NCI-H1417 (cell line): ENCODE data around the gene CDH16.
"Not testable (repeated sequence)": the region's sequence is repeated elsewhere in the genome, so short reads cannot be mapped to it uniquely, and the experiment has no call there.

Experiments
- DNase-seq, 3 experiments: peaks; one replicate each; lab custom pipeline; 2025; lab: John Stamatoyannopoulos, UW

The CDH16 gene, protein sequence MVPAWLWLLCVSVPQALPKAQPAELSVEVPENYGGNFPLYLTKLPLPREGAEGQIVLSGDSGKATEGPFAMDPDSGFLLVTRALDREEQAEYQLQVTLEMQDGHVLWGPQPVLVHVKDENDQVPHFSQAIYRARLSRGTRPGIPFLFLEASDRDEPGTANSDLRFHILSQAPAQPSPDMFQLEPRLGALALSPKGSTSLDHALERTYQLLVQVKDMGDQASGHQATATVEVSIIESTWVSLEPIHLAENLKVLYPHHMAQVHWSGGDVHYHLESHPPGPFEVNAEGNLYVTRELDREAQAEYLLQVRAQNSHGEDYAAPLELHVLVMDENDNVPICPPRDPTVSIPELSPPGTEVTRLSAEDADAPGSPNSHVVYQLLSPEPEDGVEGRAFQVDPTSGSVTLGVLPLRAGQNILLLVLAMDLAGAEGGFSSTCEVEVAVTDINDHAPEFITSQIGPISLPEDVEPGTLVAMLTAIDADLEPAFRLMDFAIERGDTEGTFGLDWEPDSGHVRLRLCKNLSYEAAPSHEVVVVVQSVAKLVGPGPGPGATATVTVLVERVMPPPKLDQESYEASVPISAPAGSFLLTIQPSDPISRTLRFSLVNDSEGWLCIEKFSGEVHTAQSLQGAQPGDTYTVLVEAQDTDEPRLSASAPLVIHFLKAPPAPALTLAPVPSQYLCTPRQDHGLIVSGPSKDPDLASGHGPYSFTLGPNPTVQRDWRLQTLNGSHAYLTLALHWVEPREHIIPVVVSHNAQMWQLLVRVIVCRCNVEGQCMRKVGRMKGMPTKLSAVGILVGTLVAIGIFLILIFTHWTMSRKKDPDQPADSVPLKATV

DNA sequence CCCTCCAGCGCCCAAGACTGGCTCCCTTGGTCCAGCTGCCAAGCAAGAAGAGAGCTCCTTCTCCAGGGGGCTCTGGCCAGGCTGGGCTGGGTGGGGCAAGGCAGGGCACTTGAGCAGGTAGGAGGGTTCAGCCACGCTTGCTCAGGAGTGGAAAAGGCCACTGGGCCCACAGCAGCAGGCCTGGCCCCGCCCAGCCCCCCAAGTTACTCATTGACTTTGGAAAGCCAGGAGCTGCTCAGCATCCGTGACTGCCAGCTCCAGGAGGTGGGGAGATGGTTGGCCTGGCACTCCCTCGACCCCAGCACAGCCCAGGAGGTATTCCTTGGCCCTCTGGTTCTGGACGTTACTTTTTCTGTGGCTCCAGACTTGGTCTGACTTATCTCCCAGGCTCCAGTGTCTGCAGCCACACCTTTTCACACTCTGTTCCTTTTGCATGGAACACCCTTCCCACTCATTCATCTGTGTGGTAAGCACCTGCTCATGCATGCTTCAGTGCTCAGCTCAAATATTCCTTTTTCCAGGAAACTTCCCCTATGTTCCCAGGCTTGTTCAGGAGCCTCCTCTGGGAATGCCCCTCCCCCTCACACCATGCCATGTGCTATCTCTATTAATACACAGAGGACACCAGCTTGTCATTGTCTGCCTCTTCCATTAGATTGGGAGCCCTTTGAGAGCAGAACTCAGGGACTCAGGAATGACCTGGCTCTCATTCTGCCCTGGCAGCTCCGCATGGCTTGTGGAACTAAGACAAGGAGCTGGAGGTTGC, at the start of gene CDH16:
CDH16 (minus strand) TSS at position 83 of the 766 bp plus-strand sequence. CDS start 820 bp downstream, outside the sequence.
- DNase-seq, result peak in 1 of 3 experiments; percentile 19

DNA sequence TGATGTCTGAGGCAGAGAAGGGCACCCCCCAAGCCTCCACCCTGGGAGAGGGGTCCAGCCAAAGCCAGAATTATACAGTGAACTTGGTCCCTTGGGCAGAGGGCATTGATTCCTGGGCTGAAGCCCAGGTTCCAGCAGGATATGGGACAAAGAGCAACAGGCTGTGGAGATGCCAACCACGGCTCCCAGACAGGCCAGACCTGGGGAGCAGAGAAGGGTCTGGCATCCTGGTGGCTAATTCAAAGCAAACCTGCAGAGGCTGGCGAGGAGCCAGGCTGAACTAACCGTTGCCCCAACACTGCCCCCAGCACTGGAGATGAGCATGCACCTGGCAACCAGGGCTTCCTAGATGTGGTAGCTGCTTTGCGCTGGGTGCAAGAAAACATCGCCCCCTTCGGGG, 45.4 kb upstream of the CDH16 start:
- DNase-seq, result peak in 1 of 3 experiments; percentile 3

DNA sequence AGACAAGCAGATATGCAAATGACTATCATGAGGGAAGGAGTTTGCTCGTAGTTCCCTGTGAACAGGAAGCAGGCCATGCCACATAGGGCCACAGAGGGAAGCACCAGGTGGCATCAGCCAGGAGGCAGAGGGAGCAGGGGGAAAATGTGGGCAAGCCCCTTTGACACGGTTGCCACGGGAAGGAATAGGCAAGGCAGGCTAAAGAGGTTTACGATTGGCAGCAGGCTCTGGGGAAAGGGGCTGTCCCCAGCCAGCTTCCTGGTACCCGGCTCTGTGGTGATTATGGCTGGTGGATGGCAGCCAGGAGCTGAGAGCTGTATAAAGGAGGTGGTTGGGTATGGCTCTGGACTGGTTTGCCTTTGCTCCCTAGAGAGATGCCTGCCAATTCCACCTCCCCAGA, 43.2 kb upstream of the CDH16 start:
- no peak for DNase-seq

DNA sequence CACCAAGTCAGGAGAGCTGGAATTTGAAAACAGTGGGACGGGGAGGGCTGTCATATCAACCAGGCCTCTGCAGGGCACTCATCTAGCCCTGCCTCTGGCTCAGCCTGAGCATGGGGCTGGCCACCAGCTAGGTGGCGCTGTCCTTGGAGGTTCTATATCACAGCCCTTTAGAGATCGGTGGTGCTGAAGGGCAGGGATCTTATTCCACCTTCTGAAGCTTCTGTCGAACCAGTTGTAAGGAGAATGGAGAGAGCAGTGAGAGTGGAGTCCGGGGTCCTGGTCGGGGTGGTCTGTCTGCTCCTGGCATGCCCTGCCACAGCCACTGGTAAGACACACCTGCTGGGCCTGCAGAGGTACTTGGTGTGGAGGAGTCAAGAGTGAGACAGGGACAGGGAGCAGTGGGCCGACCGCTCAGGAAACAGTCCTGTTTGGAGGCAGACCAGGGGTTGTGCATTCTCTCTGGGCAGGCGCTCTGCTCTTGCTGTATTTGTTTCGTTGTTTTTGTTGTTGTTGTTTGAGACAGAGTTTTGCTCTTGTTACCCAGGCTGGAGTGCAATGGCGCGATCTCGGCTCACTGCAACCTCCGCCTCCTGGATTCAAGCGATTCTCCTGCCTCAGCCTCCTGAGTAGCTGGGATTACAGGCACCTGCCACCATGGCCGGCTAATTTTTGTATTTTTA, 42.5 kb upstream of the CDH16 start, which contains the start of gene CES3:
CES3 (plus strand) TSS at position 202 of the 680 bp plus-strand sequence; CDS start at position 244, 42 bp downstream.
- peak; percentile 9 to 35 (median 27) for DNase-seq

DNA sequence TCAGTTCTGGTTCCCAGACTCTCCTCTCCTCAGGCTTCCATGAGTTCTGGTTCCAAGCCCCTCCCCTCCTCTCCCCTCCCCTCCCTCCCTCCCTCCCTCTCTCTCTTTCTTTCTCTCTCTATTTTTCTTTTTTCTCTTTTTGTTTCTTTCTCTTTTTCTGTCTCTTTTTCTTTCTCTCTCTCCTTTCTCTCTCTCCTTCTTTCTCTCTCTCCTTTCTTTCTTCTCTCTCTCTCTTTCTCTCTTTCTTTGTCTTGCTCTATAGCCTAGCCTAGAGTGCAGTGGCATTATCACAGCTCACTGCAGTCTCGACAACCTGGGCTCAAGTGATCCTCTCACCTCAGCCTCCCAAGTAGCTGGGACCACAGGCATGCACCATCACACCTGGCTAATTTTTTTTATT, 41.6 kb upstream of the CDH16 start:
- DNase-seq, result no peak

DNA sequence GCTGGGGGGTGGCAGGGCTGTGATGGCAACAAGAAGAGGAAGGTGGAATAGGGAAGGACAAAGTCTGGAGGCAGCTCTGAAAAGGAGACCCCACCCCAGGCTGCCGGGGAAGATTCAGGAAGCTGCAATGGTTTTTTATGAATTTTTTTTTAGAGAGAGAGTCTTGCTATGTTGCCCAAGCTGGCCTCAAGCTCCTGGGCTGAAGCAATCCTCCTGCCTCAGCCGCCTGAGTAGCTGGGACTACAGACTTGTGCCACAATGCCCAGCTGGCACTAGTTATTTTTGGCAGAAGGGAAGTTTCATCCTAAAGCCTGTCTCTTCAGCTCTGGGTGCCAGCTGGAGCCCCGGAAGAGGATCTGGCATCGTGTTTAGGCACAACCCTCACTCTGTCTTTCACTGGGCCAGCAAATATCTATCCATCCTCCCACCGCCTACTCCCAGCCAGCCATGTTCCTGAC, 41.0 kb upstream of the CDH16 start:
- no peak for DNase-seq

DNA sequence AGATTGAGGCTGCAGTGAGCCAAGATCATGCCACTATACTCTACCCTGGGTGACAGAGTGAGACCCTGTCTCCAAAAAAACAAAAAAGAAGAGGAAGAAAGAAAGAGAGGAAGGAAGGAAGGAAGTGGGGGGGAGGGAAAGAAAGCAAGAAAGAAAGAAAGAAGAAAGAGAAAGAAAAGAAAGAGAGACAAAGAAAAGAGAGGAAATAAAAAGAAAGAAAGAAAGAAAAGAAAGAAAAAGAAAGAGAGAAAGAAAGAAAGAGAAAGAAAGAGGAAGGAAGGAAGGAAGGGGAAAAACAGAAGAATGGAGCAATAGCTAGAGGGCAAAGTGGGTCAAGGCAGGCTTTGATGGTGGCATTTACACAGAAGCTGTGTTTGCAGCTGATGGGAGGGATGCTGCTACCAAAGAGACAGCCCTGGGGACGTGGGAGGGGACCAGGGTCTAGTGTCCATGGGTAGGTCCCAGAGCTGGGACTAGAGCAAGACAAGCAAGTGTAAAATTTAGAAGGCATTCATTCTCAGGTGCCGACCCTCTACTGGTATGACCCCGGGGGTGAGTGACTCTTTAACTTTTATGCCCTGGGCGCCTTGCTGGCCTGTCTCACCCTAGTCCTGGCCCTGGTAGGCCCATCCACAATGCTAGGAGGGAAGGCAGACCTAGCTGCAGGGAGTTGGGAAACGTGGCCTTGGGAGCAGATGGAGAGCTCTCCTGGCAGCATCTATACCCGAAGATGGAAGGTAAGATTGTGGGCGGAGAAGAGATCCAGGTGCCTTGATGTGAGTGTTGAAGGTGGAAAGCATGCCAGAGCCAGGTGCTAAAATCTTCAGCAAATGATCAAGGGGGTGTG, 40.4 kb upstream of the CDH16 start:
- DNase-seq, result no peak

DNA sequence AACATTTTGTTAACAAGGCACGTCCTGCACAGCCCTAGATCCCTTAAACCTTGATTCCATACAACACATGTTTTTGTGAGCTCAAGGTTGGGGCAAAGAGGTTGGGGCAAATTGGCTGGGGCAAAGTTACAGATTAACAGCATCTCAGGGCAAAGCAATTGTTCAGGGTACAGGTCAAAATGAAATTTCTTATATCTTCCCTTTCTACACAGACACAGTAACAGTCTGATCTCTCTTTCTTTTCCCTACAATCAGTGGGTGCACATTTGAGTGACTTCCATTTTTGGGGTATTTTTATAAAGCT, 37.4 kb upstream of the CDH16 start:
- DNase-seq, result not testable (repeated sequence)

DNA sequence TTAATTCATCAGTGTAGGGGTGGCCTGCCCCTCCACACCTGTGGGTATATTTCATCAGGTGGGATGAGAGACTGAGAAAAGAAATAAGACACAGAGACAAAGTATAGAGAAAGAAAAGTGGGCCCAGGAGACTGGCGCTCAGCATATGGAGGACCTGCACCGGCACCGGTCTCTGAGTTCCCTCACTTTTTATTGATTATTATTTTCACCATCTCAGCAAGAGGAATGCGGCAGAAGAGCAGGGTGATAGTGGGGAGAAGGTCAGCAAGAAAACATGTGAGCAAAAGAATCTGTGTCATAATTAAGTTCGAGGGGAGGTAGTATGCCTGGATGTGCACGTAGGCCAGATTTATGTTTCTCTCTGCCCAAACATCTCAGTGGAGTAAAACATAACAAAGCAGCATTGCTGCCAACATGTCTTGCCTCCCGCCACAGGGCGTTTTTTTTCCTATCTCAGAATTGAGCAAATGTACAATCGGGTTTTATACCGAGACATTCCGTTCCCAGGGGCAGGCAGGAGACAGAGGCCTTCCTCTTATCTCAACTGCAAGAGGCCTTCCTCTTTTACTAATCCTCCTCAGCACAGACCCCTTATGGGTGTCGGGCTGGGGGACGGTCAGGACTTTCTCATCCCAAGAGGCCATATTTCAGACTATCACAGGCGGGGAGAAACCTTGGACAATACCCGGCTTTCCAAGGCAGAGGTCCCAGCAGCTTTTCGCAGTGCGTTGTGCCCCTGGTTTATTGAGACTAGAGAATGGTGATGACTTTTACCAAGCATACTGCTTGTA, 36.9 kb upstream of the CDH16 start:
- DNase-seq, result not testable (repeated sequence)

DNA sequence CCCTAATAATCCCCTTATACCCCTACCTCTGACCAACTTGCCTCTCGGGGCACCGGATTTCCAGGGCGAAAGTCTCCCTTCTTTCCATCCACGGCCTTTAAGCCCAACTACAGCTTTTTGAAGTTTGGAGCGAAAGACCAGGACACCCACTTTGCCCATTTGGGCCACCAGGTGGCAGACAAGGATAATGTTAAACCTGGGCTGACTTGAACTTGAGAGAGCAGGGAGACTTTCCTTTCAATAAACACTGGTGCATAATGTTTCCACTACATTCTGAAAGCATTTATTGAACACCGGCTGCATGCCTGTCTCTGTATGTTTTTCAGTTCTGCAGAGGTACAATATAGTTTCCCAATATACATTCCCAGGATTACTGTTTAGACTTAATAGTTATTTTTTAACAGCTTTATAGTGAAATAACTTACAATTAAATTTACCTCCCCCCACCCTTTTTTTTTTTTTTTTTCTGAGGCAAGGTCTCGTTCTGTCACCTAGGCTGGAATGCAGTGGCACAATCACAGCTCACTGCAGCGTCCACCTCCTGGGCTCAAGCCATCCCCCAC, 35.5 kb upstream of the CDH16 start:
- DNase-seq, result peak; percentile 49 to 83 (median 54)

DNA sequence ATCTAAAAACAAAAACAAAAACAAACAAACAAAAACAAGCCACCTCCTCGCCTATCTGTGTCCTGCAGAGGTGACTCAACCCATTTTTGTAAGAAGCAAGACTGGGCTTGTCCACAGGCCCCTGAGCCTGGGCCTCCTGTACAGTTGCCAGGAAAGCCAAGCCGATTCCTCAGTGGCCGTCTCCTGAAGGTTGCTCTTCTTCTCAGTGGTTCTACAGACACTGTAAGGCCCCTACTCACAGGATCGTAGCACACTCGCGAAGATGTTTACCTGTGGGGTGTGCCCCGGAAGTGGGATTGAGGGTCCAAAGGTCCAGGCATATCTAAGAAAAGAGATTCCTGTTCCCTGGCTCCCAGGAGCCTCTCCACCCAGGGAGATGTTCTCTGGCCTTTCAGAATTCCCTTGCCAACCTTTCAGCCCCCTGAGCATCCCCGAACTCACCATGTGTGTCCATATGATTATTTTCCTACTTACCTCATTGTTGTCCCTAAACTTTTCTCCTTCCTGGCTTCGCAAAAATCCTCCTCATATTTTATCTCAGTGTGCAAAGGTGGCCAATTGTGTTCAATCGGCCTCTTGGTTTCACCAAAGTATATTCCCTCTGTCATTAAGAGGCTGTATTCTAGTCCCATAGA, 34.9 kb upstream of the CDH16 start:
- DNase-seq, result no peak

DNA sequence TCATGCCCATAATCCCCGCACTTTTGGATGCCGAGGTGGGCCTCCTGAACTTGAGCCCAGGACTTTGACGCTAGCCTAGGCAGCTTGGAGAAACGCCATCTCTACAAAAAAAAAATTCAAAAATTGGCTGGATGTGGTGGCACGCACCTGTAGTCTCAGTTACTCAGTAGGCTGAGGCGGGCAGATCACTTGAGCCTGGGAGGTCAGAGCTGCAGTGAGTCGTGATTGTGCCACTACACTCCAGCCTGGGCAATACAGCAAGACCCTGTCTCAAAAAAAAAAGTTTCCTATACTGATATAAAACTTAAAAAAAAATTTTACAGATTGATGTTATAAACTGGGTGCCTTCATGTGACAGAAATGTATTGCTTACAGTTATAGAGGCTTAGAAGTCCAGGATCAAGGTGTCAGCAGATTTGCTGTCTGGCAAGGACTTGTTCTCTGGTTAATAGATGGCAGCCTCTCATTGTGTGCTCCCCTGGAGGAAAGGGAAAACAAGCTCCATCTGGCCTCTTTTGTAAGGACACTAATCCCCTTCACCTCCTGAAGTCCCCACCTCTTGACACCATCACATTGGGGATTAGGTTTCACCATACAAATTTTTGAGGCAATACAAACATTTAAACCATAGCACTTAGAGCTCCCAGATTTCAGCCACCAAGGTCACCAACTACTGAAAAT, 33.9 kb upstream of the CDH16 start:
- no peak for DNase-seq

DNA sequence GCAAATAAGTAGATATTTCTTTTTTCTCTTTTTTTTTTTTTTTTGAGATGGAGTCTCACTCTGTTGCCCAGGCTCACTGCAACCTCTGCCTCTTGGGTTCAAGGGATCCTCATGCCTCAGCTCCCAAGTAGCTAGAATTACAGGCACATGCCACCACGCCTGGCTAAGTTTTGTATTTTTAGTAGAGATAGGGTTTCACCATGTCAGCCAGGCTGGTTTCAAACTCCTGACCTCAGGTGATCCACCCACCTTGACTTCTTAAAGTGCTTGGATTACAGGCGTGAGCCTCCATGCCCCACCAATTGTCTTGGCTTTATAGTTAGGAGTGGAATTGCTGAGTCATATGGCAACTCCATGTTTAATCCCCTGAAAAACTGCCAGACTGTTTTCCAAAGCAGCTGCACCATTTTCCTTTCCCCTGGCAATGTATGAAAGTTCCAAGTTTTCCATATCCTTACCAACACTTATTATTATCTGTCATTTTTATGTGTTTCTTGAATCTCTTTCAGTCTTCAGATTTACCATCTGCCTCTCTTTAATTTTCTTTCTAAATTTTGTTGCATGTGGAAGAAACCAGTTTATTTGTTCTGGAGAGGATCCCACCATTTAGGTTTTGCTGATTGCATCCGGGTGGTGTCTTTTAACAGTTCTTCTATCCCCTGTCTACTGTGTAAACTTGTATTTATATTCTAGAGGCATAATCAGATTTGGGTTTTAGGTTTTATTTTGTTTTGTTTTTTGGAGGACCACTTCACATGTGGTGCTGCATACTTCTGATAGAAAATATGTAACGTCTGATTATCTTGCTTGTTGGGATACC, 32.5 kb upstream of the CDH16 start:
- DNase-seq, result no peak

DNA sequence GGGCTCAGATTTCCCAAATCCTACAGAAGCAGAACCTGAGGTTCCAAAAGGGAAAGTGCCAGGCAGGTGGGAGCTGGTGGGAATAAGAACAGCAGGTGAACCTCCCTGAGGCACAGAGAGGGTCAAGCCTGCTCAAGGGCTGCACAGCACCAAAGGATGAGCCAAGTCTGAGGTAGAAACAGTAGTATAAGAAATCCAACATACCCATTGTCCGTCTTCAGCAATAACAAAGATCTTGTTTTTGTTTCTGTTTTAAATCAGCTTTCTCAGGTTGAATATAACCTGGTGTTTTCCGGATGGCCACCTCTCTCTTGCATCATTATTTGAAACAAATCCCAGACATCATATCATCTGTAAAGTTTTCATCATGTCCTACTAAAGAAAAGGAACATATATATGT, 31.8 kb upstream of the CDH16 start:
- DNase-seq, result no peak

DNA sequence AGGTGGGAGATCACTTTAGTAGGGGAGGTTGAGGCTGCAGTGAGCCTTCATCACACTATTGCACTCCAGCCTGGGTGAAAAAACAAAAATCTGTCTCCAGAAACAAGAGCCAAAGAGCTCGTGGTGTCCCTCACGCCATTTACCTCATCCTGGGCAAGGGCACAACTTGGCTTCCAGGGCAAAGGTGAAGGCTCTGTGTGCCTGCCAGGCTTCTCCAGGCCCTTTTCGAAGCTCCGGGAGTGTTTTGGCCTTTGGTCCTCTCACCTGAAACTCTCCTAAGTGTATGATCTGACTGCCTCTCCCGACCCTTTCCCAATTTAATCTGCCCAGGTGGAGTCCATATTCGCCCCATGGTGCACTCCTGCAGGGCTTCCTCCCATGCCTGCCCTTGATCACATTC, 30.8 kb upstream of the CDH16 start:
- no peak for DNase-seq

DNA sequence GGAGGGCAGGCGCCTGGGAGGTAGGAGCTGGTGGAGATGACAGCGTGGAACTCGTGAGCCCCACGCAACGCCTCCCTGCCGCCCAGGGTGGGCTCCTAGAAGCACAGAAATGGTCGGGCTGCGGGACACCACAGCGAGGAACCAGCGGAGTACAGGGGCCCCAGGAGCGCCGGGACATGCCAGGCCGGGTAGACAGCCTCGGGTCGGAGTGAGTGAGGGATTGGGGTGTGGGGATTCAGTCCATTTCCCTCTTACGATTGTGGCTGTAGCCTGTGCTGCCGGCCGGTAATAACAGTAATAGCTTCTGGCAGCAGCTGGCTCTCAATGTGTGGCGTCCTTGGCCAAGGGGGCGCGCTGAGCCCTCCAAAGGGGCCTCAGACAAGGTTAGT, 30.1 kb upstream of the CDH16 start:
- DNase-seq, result no peak

DNA sequence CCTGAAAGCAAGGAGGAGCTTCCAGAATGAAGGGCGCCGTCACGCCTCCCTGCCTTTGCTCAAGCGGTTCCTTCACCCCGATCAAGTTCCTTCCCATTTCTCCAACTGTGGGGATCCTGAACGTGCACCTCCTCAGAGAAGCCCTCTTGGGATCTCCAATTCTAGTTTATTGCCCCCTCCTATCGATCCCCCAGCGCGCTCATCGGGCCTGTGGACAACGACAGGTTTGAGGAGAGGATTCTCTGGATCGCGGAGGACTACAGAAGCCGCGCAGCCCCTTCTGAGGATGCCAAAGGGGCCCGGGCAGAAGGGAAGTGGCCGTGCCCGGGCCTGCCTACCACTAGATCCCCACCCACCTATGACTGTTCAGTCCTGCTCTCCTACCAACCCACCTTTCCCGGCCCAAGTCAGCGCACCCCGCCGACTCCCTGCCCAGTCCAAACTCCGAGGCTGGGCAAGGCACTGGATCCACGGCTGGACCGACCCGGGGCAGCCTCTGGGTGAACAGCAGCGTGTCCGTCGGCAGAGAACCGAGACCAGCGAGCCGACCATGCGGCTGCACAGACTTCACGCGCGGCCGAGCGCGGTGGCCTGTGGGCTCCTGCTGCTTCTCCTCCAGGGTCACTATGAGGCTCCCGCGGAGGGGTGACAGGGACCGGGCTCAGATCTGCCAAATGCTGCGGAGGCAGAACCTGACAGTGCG, 29.6 kb upstream of the CDH16 start:
- DNase-seq, result peak in 2 of 3 experiments; percentile 30 to 33
